PC-9 (cell line): ENCODE data around the gene TMEM115.

ENCODE experiments used
- CTCF ChIP-seq: fragments of 200-600 bp; sonication (generic); conservative IDR thresholded peaks from 2 replicates; pipeline ENCODE4 v1.6.1; 2017; ENCODE audit warnings: mixed run types, antibody characterized with exemption, mild to moderate bottlenecking, moderate library complexity
- EZH2 ChIP-seq: fragments of 200-600 bp; sonication (generic); IDR thresholded peaks from 2 replicates; pipeline ENCODE4 v1.8.0; 2017; ENCODE audit warnings: antibody characterized with exemption, low read depth

GRCh38 chr3:50341996-50342650 lies 17.2 kb downstream of the TMEM115 start:
- TF ChIP-seq CTCF (no peak), EZH2 (no peak)
